GM12878 (cell line): Measurements from ENCODE around the gene DNMT3L. TPM values are rescaled to one million over a fixed set of nuclear protein-coding genes. Genes with fewer than 3 reads are reported as not detected.

Source experiments
- ATAC-seq: fragments of 200-7000 bp; cut with Tn5 transposase; 3 replicates; pipeline ENCODE4 v1.9.1; 2020; ENCODE audit warnings: mild to moderate bottlenecking, moderate library complexity
- BruUV-seq: library from RNA; stranded (reverse); fragments of 400-500 nt; replicated peaks from 2 replicates; lab custom pipeline; 2021; lab: Mats Ljungman, UMichigan
- CTCF ChIA-PET: fragments of 300-600 bp; sonication (Branson Sonifier 250); formaldehyde crosslinking; extraction: SDS; loops from one replicate; lab custom pipeline; 2021; ENCODE audit warnings: inconsistent platforms; lab: Yijun Ruan, JAX
- POLR2A ChIA-PET: fragments of 350-600 bp; formaldehyde crosslinking; extraction: SDS; loops from one replicate; lab custom pipeline; 2021; ENCODE audit warnings: inconsistent platforms; lab: Charles Lee
- RAD21 ChIA-PET: fragments of 300-600 bp; sonication (Branson Sonifier 250); formaldehyde crosslinking; loops from one replicate; lab custom pipeline; 2023; ENCODE audit warnings: antibody characterized with exemption; ENCODE audit not compliant: unreplicated experiment; lab: Charles Lee
- SMC1A ChIA-PET: fragments of 300-600 bp; sonication (Branson Sonifier 250); formaldehyde crosslinking; loops from one replicate; lab custom pipeline; 2023; ENCODE audit not compliant: unreplicated experiment, uncharacterized antibody; lab: Charles Lee
- DNase-seq: peaks from one replicate; pipeline ENCODE4 v3.0.0-alpha.2; 2011; ENCODE audit warnings: low read depth, low spot score
- FAIRE-seq: peaks from 3 replicates; lab custom pipeline; 2011; peaks lifted over from hg19 to GRCh38; lab: Jason Lieb, UNC
- H2AFZ ChIP-seq: 2 replicates; pipeline ENCODE4 v1.6.0; 2011; ENCODE audit warnings: low read depth, low read length, control low read depth; ENCODE audit not compliant: control insufficient read depth
- H3K27ac ChIP-seq: 2 replicates; pipeline ENCODE4 v1.5.1; 2011; ENCODE audit warnings: control low read depth; ENCODE audit not compliant: control insufficient read depth, insufficient read depth
- H3K27me3 ChIP-seq, 2 experiments: replicated peaks in 1 of 2; 2 replicates each; pipeline versions ENCODE4 v1.6.0 to v1.6.1; 2011; ENCODE audit warnings: low read length in 1 of 2; ENCODE audit not compliant: control insufficient read depth in 2 of 2, insufficient read depth in 2 of 2
- H3K36me3 ChIP-seq, 2 experiments: 2 replicates each; pipeline ENCODE4 v1.5.1; 2011; ENCODE audit warnings: low read length in 1 of 2; ENCODE audit not compliant: control insufficient read depth in 2 of 2, insufficient read depth in 2 of 2
- H3K4me1 ChIP-seq: 2 replicates; pipeline ENCODE4 v1.6.1; 2011; ENCODE audit warnings: mild to moderate bottlenecking, low read length, moderate library complexity, mixed read lengths; ENCODE audit not compliant: control insufficient read depth, insufficient read depth
- H3K4me2 ChIP-seq: 2 replicates; pipeline ENCODE4 v1.6.0; 2011; ENCODE audit warnings: control low read depth; ENCODE audit not compliant: control insufficient read depth, insufficient read depth
- H3K4me3 ChIP-seq: fragments of 200-600 bp; sonication (generic); 2 replicates; pipeline ENCODE4 v1.5.1; 2016
- H3K79me2 ChIP-seq: 2 replicates; pipeline ENCODE4 v1.6.0; 2011; ENCODE audit warnings: low read length; ENCODE audit not compliant: control insufficient read depth, insufficient read depth
- H3K9ac ChIP-seq: 2 replicates; pipeline ENCODE4 v1.8.0; 2011; ENCODE audit warnings: low read length, control low read depth, mixed read lengths; ENCODE audit not compliant: control insufficient read depth, insufficient read depth
- H3K9me3 ChIP-seq: replicated peaks from 3 replicates; pipeline ENCODE4 v1.5.1; 2011; ENCODE audit warnings: mild to moderate bottlenecking, low read length; ENCODE audit not compliant: control insufficient read depth, insufficient read depth
- H4K20me1 ChIP-seq: 2 replicates; pipeline ENCODE4 v1.6.0; 2011; ENCODE audit not compliant: control insufficient read depth, insufficient read depth
- BCL3 ChIP-seq: IDR thresholded peaks from 2 replicates; pipeline ENCODE4 v1.6.1; 2011; ENCODE audit warnings: borderline replicate concordance, low read depth, mild to moderate bottlenecking, moderate library complexity, low read length; ENCODE audit not compliant: insufficient read depth, poor library complexity, severe bottlenecking
- CREB1 ChIP-seq: IDR thresholded peaks from 2 replicates; pipeline ENCODE4 v1.6.1; 2012; ENCODE audit warnings: low read depth, mild to moderate bottlenecking, inconsistent platforms
- EZH2 ChIP-seq: IDR thresholded peaks from 2 replicates; pipeline ENCODE4 v1.6.1; 2012; ENCODE audit warnings: low read depth, mild to moderate bottlenecking, control low read depth, inconsistent platforms, low read length, borderline replicate concordance; ENCODE audit not compliant: control insufficient read depth
- HCFC1 ChIP-seq: fragments of 150-350 bp; IDR thresholded peaks from 2 replicates; pipeline ENCODE4 v1.6.1; 2014; ENCODE audit warnings: low read length
- MYB ChIP-seq: fragments of 150-350 bp; IDR thresholded peaks from 2 replicates; pipeline ENCODE4 v1.6.1; 2014; ENCODE audit warnings: mild to moderate bottlenecking, low read depth, low read length, borderline replicate concordance
- NR2C2 ChIP-seq: IDR thresholded peaks from 2 replicates; pipeline ENCODE4 v1.6.1; 2011; ENCODE audit warnings: borderline replicate concordance, low read depth; ENCODE audit not compliant: control insufficient read depth, insufficient read length
- RFX5 ChIP-seq: IDR thresholded peaks from 2 replicates; pipeline ENCODE4 v1.6.1; 2011; ENCODE audit warnings: low read depth, low read length, improper control_type of control experiment
- YBX1 ChIP-seq: fragments of 450-650 bp; IDR thresholded peaks from 2 replicates; pipeline ENCODE4 v1.6.1; 2016; ENCODE audit warnings: antibody characterized with exemption
- ZBTB11 ChIP-seq: fragments of 450-650 bp; formaldehyde crosslinking; IDR thresholded peaks from 2 replicates; pipeline ENCODE4 v1.5.0; 2022; ENCODE audit warnings: mild to moderate bottlenecking, missing genetic modification characterization
- WGBS: methylation state at CpG from one replicate; pipeline ENCODE4 v1.1.6; 2016; ENCODE audit warnings: low lambda C conversion rate; ENCODE audit not compliant: insufficient replicate concordance, insufficient coverage; ENCODE audit errors: missing lambda C conversion rate; 5-methylcytosine and 5-hydroxymethylcytosine counted together
- in situ Hi-C: fragments of 300-500 bp; cut with MboI; formaldehyde crosslinking; loops from 9 replicates; pipeline ENCODE4 v1.14.3; 2018; ENCODE audit warnings: mixed read lengths
- intact Hi-C: fragments of 100-400 bp; cut with micrococcal nuclease; formaldehyde crosslinking; loops from one replicate; pipeline ENCODE4 v1.14.2; 2022; ENCODE audit not compliant: unreplicated experiment
- polyA plus RNA-seq, 11 experiments: library from polyadenylated mRNA; depleted of rRNA in 4 of 11; unstranded in 6 of 11; stranded (reverse) in 5 of 11; fragments of >200 nt; fragmentation: Nextera tagmentation in 4 of 11; fragmentation: Illumina TruSeq in 1 of 11; extraction: Ambion mirVana in 4 of 11; extraction: Trizol in 1 of 11; gene quantifications; 1 replicate in 1 of 11; 2 replicates in 10 of 11; pipeline versions ENCODE4 v1.2.1 to v1.2.3, GENCODE V29; 2011 to 2016; ENCODE audit warnings: inconsistent platforms in 2 of 11, missing spikeins in 2 of 11, low read depth in 1 of 11
- total RNA-seq, 4 experiments: library from RNA; depleted of rRNA in 3 of 4; stranded (reverse); fragments of >200 nt in 3 of 4; fragmentation: Illumina TruSeq in 1 of 4; extraction: Trizol in 1 of 4; gene quantifications; 2 replicates each; pipeline versions ENCODE4 v1.2.1 to v1.2.3, GENCODE V29; 2013 to 2021
- TF ChIP-seq, protein P1 (sequence below): IDR thresholded peaks from 2 replicates; pipeline ENCODE4 v1.6.1; 2011; ENCODE audit warnings: mild to moderate bottlenecking, low read depth, low read length, moderate library complexity; ENCODE audit not compliant: insufficient replicate concordance
- TF ChIP-seq, protein P2 (sequence below): fragments of 450-650 bp; IDR thresholded peaks from 2 replicates; pipeline ENCODE4 v1.6.1; 2017; ENCODE audit warnings: antibody characterized with exemption, mild to moderate bottlenecking, moderate library complexity

DNMT3L gene
- total and polyA plus RNA-seq, 10 of the 15 experiments (the other 5 are each of a cell fraction or from before 2014, with no cell fraction given): not detected

- ChIA-PET POLR2A (interaction anchor here (0.6 kb wide), 1 partner anchor 464 kb away, joined by 3 read pairs; no protein-coding TSS in a partner anchor), RAD21 (no interaction called here)
- in situ Hi-C loops (no loop called here), intact Hi-C loops (no loop called here)
- 95% methylated on average over 20 of the region's 21 CpGs for WGBS
- Histone ChIP-seq H3K27ac (no peak overlapping the region), H4K20me1 (no peaks in the 10 kb centered on the region; the same call in 1 of the 2 replicates), H3K4me2 (no peak overlapping the region), H3K4me3 (no peak overlapping the region)
- BruUV-seq: no TSS peak
- no peak for TF ChIP-seq ZBTB11 (CRISPR knock-in tag)
- TF ChIP-seq, protein P1, sequence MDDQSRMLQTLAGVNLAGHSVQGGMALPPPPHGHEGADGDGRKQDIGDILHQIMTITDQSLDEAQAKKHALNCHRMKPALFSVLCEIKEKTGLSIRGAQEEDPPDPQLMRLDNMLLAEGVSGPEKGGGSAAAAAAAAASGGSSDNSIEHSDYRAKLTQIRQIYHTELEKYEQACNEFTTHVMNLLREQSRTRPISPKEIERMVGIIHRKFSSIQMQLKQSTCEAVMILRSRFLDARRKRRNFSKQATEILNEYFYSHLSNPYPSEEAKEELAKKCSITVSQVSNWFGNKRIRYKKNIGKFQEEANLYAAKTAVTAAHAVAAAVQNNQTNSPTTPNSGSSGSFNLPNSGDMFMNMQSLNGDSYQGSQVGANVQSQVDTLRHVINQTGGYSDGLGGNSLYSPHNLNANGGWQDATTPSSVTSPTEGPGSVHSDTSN: no peak
- no peak for TF ChIP-seq RFX5
- no peak for TF ChIP-seq YBX1
- no peak for TF ChIP-seq NR2C2
- no peak for TF ChIP-seq EZH2
- no peak for TF ChIP-seq BCL3
- no peak for TF ChIP-seq HCFC1
- no peak for TF ChIP-seq CREB1
- TF ChIP-seq, protein P2, sequence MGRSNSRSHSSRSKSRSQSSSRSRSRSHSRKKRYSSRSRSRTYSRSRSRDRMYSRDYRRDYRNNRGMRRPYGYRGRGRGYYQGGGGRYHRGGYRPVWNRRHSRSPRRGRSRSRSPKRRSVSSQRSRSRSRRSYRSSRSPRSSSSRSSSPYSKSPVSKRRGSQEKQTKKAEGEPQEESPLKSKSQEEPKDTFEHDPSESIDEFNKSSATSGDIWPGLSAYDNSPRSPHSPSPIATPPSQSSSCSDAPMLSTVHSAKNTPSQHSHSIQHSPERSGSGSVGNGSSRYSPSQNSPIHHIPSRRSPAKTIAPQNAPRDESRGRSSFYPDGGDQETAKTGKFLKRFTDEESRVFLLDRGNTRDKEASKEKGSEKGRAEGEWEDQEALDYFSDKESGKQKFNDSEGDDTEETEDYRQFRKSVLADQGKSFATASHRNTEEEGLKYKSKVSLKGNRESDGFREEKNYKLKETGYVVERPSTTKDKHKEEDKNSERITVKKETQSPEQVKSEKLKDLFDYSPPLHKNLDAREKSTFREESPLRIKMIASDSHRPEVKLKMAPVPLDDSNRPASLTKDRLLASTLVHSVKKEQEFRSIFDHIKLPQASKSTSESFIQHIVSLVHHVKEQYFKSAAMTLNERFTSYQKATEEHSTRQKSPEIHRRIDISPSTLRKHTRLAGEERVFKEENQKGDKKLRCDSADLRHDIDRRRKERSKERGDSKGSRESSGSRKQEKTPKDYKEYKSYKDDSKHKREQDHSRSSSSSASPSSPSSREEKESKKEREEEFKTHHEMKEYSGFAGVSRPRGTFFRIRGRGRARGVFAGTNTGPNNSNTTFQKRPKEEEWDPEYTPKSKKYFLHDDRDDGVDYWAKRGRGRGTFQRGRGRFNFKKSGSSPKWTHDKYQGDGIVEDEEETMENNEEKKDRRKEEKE: no peak
- no peak for TF ChIP-seq MYB
- TF ChIP-seq, all 136 proteins: peak for 0
- H3K36me3 ChIP-seq: peaks cover 5 to 18% of the 10 kb centered on the region in 2 experiments; a peak in 3 of 4 replicates
- FAIRE-seq (no peak), ATAC-seq (no peak), DNase-seq (no peak)
- H2AFZ ChIP-seq: no peak overlapping the region
- no peaks in the 10 kb centered on the region for H3K27me3 ChIP-seq
- ChIA-PET CTCF (interaction anchor here (1.4 kb wide), 1 partner anchor 9 kb away, joined by 4 read pairs; no protein-coding TSS in a partner anchor), SMC1A (no interaction called here)
- peaks cover 5% of the 10 kb centered on the region for H3K4me1 ChIP-seq
- peaks cover 34% of the 10 kb centered on the region for H3K79me2 ChIP-seq
- H3K9ac ChIP-seq: no peak overlapping the region
- no peaks in the 10 kb centered on the region for H3K9me3 ChIP-seq
Measured at GRCh38 chr21:44306936-44307704, 45.4 kb upstream of the DNMT3L start.
